Midbrain (tissue), 1 donor: ENCODE results near the gene HES2.
"Not testable (repeated sequence)": the region's sequence is repeated elsewhere in the genome, so short reads cannot be mapped to it uniquely, and the experiment has no call there.

Source experiments
- DNase-seq: peaks from one replicate; lab custom pipeline; 2025; lab: John Stamatoyannopoulos, UW

The HES2 gene

GRCh38 chr1:6435547-6435946 lies 15.8 kb upstream of the HES2 start:
- DNase-seq: no peak

- DNase-seq: no peak
Measured at GRCh38 chr1:6435129-6435528, 15.4 kb upstream of the HES2 start.

- no peak for DNase-seq
Measured at GRCh38 chr1:6434186-6434585, 14.5 kb upstream of the HES2 start.

- not testable (repeated sequence) for DNase-seq
Measured at GRCh38 chr1:6431645-6432579, 12.2 kb upstream of the HES2 start.

GRCh38 chr1:6429660-6430411 lies 10.1 kb upstream of the HES2 start:
- DNase-seq: not testable (repeated sequence)

- DNase-seq: not testable (repeated sequence)
Measured at GRCh38 chr1:6428453-6428852, 8.7 kb upstream of the HES2 start.

DNA sequence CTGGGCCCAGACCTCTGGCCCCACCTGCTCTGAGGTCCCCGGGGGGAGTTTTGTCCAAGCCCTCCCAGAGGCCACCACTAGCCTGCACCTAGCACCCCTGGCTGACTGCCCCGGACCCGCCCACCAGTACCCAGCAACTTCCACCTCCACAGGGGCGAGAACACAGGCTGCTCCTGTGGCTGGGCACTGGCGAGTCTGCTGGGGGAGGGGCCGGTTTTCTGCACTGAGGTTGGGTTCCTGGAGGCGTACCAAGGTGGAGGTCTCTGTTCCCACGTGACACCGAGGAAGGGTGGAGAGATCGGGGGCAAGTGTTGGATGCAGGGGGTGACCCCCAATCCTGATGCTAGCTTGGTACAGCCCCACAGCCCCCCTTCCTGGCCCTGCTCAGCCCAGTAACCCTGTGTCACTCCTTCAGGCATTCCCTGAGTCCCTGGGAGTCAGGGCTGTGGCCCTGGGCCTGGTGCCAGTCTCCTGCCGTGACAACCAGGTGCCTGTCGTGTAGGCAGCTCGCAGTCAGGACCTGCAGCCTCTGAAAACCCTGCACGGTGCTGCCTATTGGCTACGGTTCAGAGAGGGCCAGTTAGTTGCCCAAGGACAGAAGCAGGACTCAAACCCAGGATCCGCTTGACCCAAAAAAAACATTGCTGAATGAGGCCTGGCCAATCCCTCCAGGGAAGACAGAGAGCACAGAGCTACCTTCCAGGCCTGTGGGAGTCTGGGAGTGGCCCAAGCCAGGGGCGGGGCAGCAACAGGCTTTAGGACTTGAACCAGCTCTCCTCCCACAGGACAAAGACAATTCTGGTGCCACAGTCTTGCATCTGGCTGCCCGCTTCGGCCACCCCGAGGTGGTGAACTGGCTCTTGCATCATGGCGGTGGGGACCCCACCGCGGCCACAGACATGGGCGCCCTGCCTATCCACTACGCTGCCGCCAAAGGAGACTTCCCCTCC lies 8.0 kb upstream of the HES2 start:
- no peak for DNase-seq

GRCh38 chr1:6426972-6427350 lies 7.2 kb upstream of the HES2 start:
- no peak for DNase-seq

DNA sequence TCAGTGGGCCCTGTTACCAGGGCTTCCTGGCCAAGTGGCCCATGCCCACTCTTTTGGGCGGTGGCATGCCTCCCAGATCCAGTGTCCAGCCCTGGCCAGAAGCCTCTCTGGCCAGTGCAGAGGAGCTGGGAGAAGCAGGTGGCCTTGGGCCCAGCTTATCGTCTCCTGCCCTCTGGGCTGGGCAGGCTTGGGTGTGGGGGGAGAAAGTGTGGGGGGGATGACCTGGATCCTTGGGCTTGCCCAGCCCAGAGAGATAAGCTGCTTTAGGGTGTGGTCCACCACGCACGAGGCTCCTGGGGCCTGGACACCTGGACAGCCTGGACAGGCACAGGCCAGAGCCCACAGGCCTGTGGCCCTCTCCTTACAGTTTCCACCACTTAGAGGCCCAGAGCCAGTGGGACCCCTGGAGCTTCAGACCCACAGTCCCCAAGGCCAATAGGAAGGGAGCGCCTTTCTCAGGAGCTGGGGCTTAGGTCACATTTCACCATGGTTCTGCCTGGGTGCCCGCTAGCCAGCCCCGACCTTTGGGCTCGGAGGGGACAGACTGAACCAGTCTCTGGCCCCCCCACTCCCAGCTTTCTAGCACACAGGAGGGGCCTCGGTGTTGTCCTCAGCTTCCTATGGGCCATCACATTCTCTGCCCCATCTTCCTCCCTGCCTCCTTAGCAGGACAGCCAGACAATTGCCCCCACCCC lies 6.7 kb upstream of the HES2 start:
- DNase-seq: no peak

GRCh38 chr1:6425658-6426057 lies 5.9 kb upstream of the HES2 start:
- no peak for DNase-seq

GRCh38 chr1:6424619-6425593 lies 5.2 kb upstream of the HES2 start, which contains the start of gene ESPN:
ESPN (plus strand) TSS chr1:6424776; CDS start chr1:6424956, 180 bp downstream.
- DNase-seq: no peak

- DNase-seq: no peak
Measured at GRCh38 chr1:6424000-6424565, 4.4 kb upstream of the HES2 start.

- no peak for DNase-seq
Measured at GRCh38 chr1:6423321-6423999, 3.7 kb upstream of the HES2 start.

GRCh38 chr1:6421266-6421665 lies 1.5 kb upstream of the HES2 start:
- no peak for DNase-seq

- DNase-seq: no peak
Measured at GRCh38 chr1:6420454-6421042, 829 bp upstream of the HES2 start.

GRCh38 chr1:6419397-6419803 lies 319 bp downstream of the HES2 start:
- DNase-seq: no peak

DNA sequence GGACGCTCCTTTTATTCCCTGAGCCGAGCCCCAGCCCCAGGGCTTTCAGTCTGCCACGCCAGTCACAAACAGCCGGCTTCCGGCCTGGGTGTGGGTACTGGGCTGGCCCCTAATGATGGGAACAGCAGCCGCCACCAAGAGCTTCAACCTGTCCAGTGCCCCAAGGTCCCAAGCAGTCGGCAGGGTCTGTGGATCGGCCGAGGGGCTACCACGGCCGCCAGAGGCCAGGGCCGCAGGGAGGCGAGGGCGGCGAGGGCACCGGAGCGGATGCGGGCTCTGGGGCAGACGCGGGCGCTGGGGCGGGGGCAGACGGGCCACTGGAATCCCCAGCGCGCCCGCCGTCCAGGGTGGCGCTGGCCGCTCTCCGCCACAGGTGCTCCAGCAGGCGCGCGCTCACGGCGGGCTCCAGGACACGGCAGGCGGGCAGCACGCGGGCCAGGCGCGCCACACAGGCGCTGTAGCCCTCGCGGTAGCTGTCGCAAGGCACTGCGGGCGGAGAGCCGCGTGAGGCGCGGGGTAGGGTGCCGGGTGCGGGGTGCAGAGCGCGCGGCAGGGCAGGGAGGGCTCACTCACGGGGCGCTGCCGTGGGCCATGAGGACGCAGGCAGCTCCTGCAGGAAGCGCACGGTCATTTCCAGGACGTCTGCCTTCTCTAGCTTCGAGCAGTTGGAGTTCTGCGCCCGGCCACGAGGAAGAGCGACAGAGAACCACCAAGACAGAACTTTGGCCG lies 887 bp downstream of the HES2 start:
- no peak for DNase-seq
